Dermis blood vessel endothelial cell (primary cell): ENCODE results near the gene IFNLR1. TPM values are rescaled to one million over a fixed set of nuclear protein-coding genes. Genes with fewer than 3 reads are reported as not detected.

Source experiments
- DNase-seq: peaks from one replicate; pipeline ENCODE4 v3.0.0; 2010
- total RNA-seq: library from RNA; depleted of rRNA; stranded (reverse); fragments of >200 nt; gene quantifications from 2 replicates; pipeline ENCODE4 v1.2.3, GENCODE V29; 2014

IFNLR1 gene
- total RNA-seq, 1 donor from 2014 or later = under 0.01 TPM

DNA sequence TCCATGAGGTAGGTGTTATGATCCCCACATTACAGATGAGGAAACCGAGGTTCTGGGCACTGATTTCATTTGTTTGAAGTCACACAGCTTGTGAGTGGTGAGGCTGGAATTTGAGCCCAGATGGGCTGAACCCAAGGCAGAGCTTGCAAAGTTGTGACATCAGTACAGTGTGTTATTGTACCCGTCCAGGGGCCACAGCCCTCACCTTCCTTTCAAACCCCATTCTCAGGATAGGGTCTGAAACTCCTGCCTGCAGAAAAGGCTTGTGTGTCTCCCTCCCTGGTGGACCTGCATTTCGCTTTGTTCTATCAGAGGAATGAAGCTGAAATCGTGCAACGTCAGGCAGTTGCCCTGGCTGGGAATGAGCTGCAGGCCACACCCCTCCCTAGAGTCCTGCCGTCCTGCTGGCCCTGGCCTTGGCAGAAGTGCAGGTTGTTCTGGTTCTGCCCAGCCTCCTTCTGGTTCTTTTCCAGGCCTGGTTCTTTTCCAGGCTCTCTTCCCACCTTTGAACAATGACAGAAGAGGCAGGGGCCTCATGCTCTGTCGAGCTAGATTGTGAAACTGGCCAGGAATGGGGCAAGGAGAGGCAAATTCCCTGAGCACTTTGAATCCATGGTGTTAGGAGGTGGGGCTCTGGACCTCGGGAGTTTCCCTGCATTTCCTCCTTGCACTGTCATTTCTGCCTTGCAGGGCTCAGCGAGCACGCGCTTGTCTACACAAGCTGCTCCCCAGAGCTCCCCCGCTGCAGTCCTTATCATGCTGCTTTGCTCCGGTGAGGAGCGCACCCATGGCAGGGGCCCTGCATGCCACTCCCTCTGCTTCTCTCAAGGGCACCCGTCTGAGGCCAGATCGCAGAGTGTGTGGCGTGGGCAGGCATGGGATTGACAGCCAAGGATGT is 67.0 kb downstream of the IFNLR1 start:
- DNase-seq = no peak

DNA sequence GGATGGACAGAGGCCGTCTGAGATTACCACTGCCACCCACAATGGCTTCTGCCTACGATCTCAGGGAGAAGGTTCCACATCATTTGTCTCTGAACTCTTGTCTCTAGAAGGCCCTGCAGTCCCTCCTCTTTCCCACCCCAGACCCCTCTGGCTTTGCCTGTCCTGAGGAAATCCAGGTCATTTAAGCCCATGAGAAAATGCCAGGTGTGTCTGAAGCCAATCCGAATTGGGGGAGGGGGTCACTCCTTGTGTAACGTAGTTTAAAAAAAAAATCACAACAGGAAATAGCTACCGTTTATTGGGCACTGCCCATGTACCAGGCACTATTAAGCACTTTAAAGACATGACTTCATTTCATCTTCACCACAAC is 67.6 kb downstream of the IFNLR1 start:
- DNase-seq = no peak

- DNase-seq = no peak
Measured at GRCh38 chr1:24118410-24119242, 68.5 kb downstream of the IFNLR1 start.

GRCh38 chr1:24117722-24118409 is 69.2 kb downstream of the IFNLR1 start:
- DNase-seq = no peak

GRCh38 chr1:24117132-24117531 is 70.0 kb downstream of the IFNLR1 start:
- no peak for DNase-seq

DNA sequence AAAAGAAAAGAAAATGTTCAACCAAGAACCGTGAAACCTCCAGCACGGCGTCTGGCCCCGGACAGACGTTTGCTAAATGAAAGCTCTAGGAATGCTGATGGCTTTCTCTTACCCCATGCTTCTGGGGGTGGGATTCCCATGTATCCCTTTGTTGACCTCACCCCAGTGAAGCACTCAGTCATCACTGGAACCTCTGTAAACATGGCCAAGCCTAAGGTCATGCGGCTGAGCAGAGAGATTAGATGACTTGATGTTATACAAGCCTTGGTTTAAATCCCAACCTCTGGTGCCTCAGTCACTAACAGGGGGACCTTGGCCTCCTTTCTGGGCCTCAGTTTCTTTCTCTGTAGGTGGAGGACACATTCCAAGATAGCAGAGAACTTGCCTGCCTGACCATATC is 72.3 kb downstream of the IFNLR1 start:
- DNase-seq = no peak

DNA sequence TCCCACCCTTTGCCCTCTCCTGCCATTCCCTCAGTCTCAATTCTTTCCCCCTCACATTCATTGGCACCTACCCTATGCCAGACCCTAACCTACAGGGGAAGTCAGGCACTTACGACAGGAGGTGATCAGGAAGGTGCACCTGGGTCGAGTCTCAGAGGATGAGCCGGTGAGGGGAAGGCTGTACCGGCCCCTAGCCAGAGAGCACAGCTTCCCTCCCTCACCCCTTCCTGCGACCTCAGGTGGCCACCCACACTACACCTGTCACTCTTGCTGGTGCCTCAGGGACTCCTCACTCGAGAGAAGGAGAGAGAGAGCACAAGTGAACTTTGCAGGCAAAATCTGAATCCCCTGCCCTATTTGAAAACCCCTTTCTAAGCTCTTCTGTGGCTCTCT is 73.5 kb downstream of the IFNLR1 start:
- DNase-seq = no peak

- peak; percentile 79 for DNase-seq
Measured at GRCh38 chr1:24111996-24112779, 74.9 kb downstream of the IFNLR1 start, which contains the start of gene MYOM3. TSS of gene MYOM3 (minus strand) at chr1:24112135. CDS start at chr1:24108636, 3,499 bp downstream.

DNA sequence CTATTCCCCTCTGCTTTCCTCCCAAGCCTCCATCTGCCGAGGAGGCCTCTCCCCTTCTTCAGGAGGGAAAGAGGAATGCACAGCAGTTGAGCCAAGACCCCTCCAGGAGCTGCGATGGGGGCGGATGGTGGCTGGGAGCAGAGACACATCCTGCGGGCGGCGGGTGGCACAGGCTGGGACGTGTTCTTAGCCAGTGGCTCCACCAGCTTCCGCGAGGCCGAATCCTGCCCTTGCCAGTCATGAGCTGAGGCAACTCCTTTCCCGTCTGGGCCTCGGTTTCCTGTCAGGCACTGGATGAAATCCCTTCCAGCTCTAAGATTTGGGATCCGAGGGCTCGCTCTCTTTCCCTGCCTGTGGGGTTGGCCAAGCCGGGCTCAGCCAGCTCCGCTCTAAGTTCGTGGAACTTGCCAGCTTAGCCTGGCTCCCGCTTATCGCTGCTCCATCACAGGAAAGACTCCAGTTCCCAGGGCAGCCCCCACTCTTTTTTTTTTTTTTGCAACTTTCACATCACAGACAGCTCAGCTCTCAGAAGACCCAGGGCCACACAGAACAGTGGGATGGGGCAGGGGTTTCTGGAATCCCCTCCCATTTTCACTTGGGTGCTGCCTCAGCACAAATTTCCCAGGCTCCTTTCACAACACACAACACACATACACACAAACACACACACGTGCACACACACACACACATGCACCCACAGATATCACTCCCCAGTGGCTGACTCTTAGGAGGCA is 75.7 kb downstream of the IFNLR1 start:
- peak; percentile 28 for DNase-seq

GRCh38 chr1:24110642-24111261 is 76.3 kb downstream of the IFNLR1 start:
- no peak for DNase-seq

DNA sequence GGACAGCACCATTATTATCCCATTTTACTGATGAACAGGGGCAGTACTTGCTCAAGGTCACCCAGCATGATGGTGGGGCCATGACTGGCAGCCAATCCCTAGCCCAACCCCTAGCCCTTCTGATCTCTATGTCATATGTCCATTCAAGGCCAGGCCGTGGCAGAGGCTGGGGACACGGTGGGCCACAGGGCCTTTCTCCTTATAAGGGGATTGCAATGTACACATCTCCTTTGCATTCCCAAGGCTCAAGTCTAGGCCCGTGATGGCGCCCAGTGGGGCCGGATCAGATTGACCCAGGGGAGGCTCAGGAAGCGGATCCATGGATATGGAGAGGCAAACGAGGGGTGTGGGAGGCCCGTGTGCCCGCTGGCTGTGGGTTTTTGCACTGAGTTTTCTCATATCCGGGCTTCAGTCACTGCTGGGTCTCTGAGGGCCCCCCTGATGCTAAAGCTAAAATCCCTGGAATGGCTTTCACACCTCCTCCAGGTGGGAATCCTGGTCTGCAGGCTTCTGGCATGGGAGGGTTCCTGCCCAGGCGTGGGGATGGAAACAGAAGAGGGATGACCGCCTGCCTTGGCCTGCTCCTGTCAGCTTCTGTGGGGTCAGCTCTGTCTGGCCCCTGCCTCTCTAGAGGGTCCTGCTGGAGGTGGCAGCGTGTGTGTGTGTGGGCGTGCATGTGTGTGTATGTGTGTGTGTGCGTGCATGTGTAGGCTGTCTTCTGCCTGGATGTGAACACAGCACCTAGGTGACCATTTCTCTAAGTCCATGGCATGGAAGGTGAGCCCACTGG is 77.2 kb downstream of the IFNLR1 start:
- no peak for DNase-seq

GRCh38 chr1:24109166-24109483 is 78.0 kb downstream of the IFNLR1 start:
- DNase-seq = no peak

DNA sequence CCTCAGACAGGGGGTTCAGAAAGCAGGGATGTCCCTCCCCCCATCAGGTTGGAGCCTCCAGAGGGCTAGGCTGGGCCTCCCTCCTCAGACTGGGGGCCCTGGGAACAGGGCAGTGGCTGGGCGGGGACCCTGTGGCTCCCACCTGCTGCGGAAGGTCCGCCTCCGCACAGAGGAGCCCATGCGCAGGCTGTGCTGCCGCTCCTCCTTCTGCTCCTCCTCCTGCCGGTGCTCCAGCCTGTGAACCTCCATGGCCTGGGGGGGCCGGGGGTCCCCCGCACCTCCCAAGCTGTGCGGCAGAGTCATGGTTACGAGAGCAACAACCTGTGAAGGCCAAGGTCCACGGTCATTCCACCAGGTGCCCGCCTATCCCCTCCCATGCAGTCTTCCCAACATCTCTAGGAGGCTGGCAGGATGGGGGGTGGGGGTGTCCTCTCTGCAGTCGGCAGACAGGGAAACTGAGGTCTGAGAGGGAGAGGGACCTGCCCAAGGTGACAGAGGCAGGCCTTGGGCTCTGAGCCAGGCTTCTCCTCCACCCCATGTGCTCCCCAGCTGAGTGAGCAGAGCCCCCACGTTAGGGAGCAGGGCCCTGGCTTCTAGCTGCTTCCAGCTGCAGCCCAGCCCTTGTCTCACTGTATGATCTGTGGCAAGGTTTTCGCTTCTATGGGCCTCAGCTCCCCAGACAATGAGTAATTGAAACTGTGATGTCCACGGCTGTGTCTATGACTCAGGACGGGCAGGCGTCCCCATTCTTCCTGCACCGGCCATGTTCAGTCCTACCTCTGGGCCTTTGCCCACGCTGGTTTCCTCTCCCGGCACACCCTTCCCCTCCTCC is 78.5 kb downstream of the IFNLR1 start:
- DNase-seq = peak; percentile 83

GRCh38 chr1:24107462-24108138 is 79.5 kb downstream of the IFNLR1 start:
- DNase-seq = peak; percentile 42

- DNase-seq = no peak
Measured at GRCh38 chr1:24105368-24106160, 81.5 kb downstream of the IFNLR1 start.

GRCh38 chr1:24104854-24105253 is 82.2 kb downstream of the IFNLR1 start:
- DNase-seq = no peak
